ENCODE measurements around the gene ANKRD10.

DNA sequence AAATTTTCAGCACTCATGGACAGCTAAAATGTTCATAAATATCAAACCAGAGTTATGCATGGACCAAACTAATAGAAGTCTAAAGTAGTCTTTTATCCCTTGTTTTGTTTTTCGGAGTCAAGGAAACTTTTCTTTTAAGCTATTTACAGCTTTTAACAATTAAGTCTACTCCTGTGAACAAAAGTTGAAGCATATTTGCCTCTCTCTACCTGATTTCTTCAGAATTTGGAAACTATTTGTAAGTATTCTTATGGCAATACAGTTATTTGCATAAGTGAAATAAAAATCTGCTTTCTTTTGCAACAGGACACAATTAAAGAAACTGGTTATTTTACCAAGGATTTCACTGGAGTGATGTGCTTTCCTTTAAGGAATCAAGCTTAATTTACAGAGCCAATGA is 47.1 kb upstream of the ANKRD10 start:
- TF ChIP-seq, protein P1, sequence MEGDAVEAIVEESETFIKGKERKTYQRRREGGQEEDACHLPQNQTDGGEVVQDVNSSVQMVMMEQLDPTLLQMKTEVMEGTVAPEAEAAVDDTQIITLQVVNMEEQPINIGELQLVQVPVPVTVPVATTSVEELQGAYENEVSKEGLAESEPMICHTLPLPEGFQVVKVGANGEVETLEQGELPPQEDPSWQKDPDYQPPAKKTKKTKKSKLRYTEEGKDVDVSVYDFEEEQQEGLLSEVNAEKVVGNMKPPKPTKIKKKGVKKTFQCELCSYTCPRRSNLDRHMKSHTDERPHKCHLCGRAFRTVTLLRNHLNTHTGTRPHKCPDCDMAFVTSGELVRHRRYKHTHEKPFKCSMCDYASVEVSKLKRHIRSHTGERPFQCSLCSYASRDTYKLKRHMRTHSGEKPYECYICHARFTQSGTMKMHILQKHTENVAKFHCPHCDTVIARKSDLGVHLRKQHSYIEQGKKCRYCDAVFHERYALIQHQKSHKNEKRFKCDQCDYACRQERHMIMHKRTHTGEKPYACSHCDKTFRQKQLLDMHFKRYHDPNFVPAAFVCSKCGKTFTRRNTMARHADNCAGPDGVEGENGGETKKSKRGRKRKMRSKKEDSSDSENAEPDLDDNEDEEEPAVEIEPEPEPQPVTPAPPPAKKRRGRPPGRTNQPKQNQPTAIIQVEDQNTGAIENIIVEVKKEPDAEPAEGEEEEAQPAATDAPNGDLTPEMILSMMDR (IDR thresholded peaks at IDR 0.05), result no peak
- TF ChIP-seq POLR2A (IDR thresholded peaks at IDR 0.05; ENCODE audit: low read depth), result no peak
